DND-41 (cell line): Measurements from ENCODE around the gene COBL.

Experiments
- ATAC-seq: fragments of 200-7000 bp; cut with Tn5 transposase; 3 replicates; pipeline ENCODE4 v1.9.1; 2021; ENCODE audit warnings: low read depth; ENCODE audit not compliant: insufficient read depth
- DNase-seq: peaks from one replicate; pipeline ENCODE4 v3.0.0-alpha.2; 2020
- H2AFZ ChIP-seq: 2 replicates; pipeline ENCODE4 v1.6.0; 2012; ENCODE audit warnings: low read depth, low read length
- H3K27ac ChIP-seq: 2 replicates; pipeline ENCODE4 v1.5.1; 2012; ENCODE audit warnings: low read length, inconsistent platforms
- H3K27me3 ChIP-seq: fragments of 200-600 bp; sonication (generic); 2 replicates; pipeline ENCODE4 v1.6.0; 2012; ENCODE audit warnings: low read length, mild to moderate bottlenecking, inconsistent platforms; ENCODE audit not compliant: insufficient read depth, poor library complexity
- H3K36me3 ChIP-seq: 2 replicates; pipeline ENCODE4 v1.5.1; 2012; ENCODE audit warnings: low read length, inconsistent platforms; ENCODE audit not compliant: insufficient read depth
- H3K4me1 ChIP-seq: 2 replicates; pipeline ENCODE4 v1.5.1; 2012; ENCODE audit warnings: mild to moderate bottlenecking, low read length; ENCODE audit not compliant: insufficient read depth
- H3K4me2 ChIP-seq: 2 replicates; pipeline ENCODE4 v1.6.0; 2012; ENCODE audit warnings: mild to moderate bottlenecking, moderate library complexity, low read length, inconsistent platforms; ENCODE audit not compliant: insufficient read depth
- H3K4me3 ChIP-seq, 2 experiments: fragments of 200-600 bp in 1 of 2; shearing (Covaris generic) in 1 of 2; 2 replicates each; pipeline ENCODE4 v1.5.1; 2012 to 2016; ENCODE audit warnings: inconsistent platforms in 2 of 2, low read length in 2 of 2, mild to moderate bottlenecking in 2 of 2, low read depth in 1 of 2, moderate library complexity in 1 of 2
- H3K79me2 ChIP-seq: 2 replicates; pipeline ENCODE4 v1.6.0; 2012; ENCODE audit warnings: low read length, inconsistent platforms; ENCODE audit not compliant: insufficient read depth
- H3K9ac ChIP-seq: 2 replicates; pipeline ENCODE4 v1.6.0; 2012; ENCODE audit warnings: low read depth, mild to moderate bottlenecking, inconsistent platforms, low read length, moderate library complexity
- H3K9me3 ChIP-seq: 2 replicates; pipeline ENCODE4 v1.5.1; 2012; ENCODE audit warnings: low read length, moderate library complexity, mild to moderate bottlenecking, inconsistent platforms; ENCODE audit not compliant: insufficient read depth, severe bottlenecking
- H4K20me1 ChIP-seq: 2 replicates; pipeline ENCODE4 v1.6.0; 2012; ENCODE audit warnings: low read length; ENCODE audit not compliant: insufficient read depth
- CTCF ChIP-seq: IDR thresholded peaks from 2 replicates; pipeline ENCODE4 v1.5.1; 2012; ENCODE audit warnings: borderline replicate concordance, low read length, moderate library complexity, mild to moderate bottlenecking; ENCODE audit not compliant: poor library complexity, severe bottlenecking; ENCODE audit errors: extremely low read depth
- EZH2 ChIP-seq: IDR thresholded peaks from 3 replicates; pipeline ENCODE4 v1.6.1; 2012; ENCODE audit warnings: borderline replicate concordance, low read depth, mild to moderate bottlenecking, moderate library complexity, low read length, inconsistent platforms; ENCODE audit not compliant: severe bottlenecking

The COBL gene

GRCh38 chr7:51080216-51080615 lies 236.4 kb downstream of the COBL start:
- Histone ChIP-seq H3K4me1 (peaks cover 6% of the 10 kb centered on the region), H3K27ac (no peak overlapping the region), H4K20me1 (no peaks in the 10 kb centered on the region), H3K36me3 (no peaks in the 10 kb centered on the region), H3K79me2 (no peaks in the 10 kb centered on the region), H3K9me3 (no peaks in the 10 kb centered on the region), H3K9ac (no peak overlapping the region), H2AFZ (no peak overlapping the region), H3K4me2 (no peak overlapping the region), H3K27me3 (peaks cover 3% of the 10 kb centered on the region), H3K4me3 (no peak overlapping the region)
- TF ChIP-seq CTCF = no peak
- no peak for TF ChIP-seq EZH2
- ATAC-seq (no peak), DNase-seq (no peak)

- Histone ChIP-seq H3K79me2 (no peaks in the 10 kb centered on the region), H3K9ac (no peak overlapping the region), H3K9me3 (no peaks in the 10 kb centered on the region), H3K4me2 (no peak overlapping the region), H3K4me3 (no peak overlapping the region), H3K27ac (no peak overlapping the region), H2AFZ (no peak overlapping the region), H3K27me3 (peaks cover 3% of the 10 kb centered on the region), H3K4me1 (peaks cover 6% of the 10 kb centered on the region), H3K36me3 (no peaks in the 10 kb centered on the region), H4K20me1 (no peaks in the 10 kb centered on the region)
- ATAC-seq = no peak
- no peak for DNase-seq
- TF ChIP-seq EZH2 = no peak
Observed at GRCh38 chr7:51079494-51079893, 237.1 kb downstream of the COBL start.

- Histone ChIP-seq H3K79me2 (no peaks in the 10 kb centered on the region), H4K20me1 (no peaks in the 10 kb centered on the region), H3K9me3 (no peaks in the 10 kb centered on the region), H3K27ac (no peak overlapping the region), H3K4me3 (no peak overlapping the region), H3K4me1 (peaks cover 6% of the 10 kb centered on the region), H3K9ac (no peak overlapping the region), H3K36me3 (no peaks in the 10 kb centered on the region), H3K27me3 (peaks cover 3% of the 10 kb centered on the region), H3K4me2 (no peak overlapping the region), H2AFZ (no peak overlapping the region)
- no peak for DNase-seq
- ATAC-seq = no peak
- TF ChIP-seq CTCF (no peak), EZH2 (no peak)
Observed at GRCh38 chr7:51078653-51079052, 238.0 kb downstream of the COBL start.

- Histone ChIP-seq H3K36me3 (no peaks in the 10 kb centered on the region), H3K4me3 (no peak overlapping the region), H3K4me2 (no peak overlapping the region), H3K79me2 (no peaks in the 10 kb centered on the region), H3K27ac (no peak overlapping the region), H3K9me3 (no peaks in the 10 kb centered on the region), H3K27me3 (peaks cover 3% of the 10 kb centered on the region), H3K4me1 (peaks cover 6% of the 10 kb centered on the region), H3K9ac (no peak overlapping the region), H4K20me1 (no peaks in the 10 kb centered on the region), H2AFZ (no peak overlapping the region)
- ATAC-seq (no peak), DNase-seq (no peak)
- TF ChIP-seq CTCF = no peak
- TF ChIP-seq EZH2 = no peak
Observed at GRCh38 chr7:51077987-51078370, 238.6 kb downstream of the COBL start.
